ENCODE data around the gene CCDC68. TPM values are rescaled to one million over a fixed set of nuclear protein-coding genes. Genes with fewer than 3 reads are reported as not detected.
"Not testable (repeated sequence)": the region's sequence is repeated elsewhere in the genome, so short reads cannot be mapped to it uniquely, and the experiment has no call there.

The CCDC68 gene
- total RNA-seq, 4 donors from 2014 or later = 1.1 to 1.5 (median 1.3) TPM

DNA sequence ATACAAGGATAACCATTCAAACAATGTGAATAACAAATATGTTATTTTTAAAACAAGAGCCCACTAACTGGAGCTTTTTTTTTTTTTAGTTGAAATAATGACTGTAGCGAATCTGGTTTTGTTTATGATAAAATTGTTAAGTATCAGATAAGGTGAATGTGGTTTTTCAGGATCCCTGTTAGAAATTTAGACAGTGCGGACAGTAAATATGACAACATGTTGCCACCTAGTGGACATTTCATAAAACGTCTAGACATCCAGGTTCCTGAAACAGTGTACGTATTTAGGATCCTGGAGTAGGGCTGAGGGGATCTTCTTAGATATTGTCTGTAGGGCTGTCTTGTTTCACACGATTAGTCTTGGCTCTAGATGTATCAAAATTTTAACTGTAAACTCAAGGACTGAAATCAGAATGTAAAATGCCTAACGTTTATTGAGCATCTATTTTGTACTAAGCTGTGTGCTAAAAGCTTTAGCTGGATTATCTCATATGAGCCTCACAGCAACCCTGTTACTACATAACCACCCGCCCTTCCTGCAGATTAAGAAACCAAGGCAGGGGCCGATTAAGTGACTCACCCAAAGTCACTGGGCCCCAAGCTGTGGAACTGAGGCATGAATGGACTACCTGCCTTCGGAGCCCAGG, 23.9 kb upstream of the CCDC68 start:
- WGBS, 2 donors = 24 to 25% methylated on average over 9 of the region's 9 CpGs
- DNase-seq (ENCODE audit: low spot score in 2 of 2) = no peak
- TF ChIP-seq POLR2A (IDR thresholded peaks at IDR 0.05) = no peak
- TF ChIP-seq, protein P1, sequence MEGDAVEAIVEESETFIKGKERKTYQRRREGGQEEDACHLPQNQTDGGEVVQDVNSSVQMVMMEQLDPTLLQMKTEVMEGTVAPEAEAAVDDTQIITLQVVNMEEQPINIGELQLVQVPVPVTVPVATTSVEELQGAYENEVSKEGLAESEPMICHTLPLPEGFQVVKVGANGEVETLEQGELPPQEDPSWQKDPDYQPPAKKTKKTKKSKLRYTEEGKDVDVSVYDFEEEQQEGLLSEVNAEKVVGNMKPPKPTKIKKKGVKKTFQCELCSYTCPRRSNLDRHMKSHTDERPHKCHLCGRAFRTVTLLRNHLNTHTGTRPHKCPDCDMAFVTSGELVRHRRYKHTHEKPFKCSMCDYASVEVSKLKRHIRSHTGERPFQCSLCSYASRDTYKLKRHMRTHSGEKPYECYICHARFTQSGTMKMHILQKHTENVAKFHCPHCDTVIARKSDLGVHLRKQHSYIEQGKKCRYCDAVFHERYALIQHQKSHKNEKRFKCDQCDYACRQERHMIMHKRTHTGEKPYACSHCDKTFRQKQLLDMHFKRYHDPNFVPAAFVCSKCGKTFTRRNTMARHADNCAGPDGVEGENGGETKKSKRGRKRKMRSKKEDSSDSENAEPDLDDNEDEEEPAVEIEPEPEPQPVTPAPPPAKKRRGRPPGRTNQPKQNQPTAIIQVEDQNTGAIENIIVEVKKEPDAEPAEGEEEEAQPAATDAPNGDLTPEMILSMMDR (IDR thresholded peaks at IDR 0.05) = no peak
- H3K4me3 ChIP-seq (ENCODE audit: low read depth, poor library complexity, severe bottlenecking) = no peak overlapping the region
- intact Hi-C loops (cut with DNase I; ENCODE audit: low total_unique reads) = loop anchor here (10.0 kb wide), 1 partner anchor 298 kb away; no protein-coding TSS in a partner anchor

DNA sequence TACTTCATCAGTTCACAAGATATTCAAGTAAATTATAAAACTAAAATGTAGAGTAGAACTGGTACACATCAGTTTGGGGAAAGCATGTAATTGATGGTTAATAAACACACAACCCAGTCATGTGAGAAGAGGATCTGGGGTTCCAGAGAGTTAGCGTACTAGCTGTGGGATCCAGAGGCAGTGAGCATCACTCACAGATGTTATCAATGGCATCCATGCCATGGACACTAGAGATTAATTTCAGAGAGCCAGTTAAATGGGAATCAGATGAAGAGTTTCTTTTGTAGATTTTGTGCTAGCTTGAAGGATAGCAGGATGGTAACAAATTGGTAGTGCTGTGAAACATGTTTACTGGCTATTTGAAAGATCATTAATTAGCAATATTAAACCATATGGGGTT, 21.8 kb upstream of the CCDC68 start:
- TF ChIP-seq, protein P1 (IDR thresholded peaks at IDR 0.05) = no peak
- no peak for TF ChIP-seq POLR2A (IDR thresholded peaks at IDR 0.05)
- DNase-seq (ENCODE audit: low spot score in 2 of 2) = no peak
- 61 to 93% methylated on average over 1 of the region's 1 CpG for WGBS, 2 donors
- H3K4me3 ChIP-seq (ENCODE audit: low read depth, poor library complexity, severe bottlenecking) = no peak overlapping the region
- intact Hi-C loops (cut with DNase I; ENCODE audit: low total_unique reads) = loop anchor here (10.0 kb wide), 1 partner anchor 296 kb away; no protein-coding TSS in a partner anchor

DNA sequence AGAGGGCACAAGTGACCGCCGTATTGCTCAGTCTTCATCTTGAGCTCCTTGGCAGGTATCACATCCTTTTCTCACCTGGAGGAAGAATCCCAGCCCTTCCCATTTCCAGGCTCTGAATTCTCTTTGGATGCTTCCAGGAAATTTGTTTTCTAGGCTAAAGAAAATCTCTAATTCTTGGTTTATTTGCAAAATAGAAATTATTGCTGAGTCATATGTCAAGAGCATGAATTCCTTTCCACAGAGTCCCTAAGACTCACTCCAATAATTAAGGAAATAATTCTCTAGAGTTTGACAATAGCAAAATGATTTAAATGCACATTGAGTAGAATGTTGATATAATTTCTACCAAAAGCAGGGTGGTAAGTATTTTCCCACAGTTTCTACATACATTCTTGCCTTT, 16.3 kb upstream of the CCDC68 start:
- H3K4me3 ChIP-seq (ENCODE audit: low read depth, poor library complexity, severe bottlenecking) = no peak overlapping the region
- no peak for DNase-seq (ENCODE audit: low spot score in 2 of 2)
- intact Hi-C loops (cut with DNase I; ENCODE audit: low total_unique reads) = no loop called here
- TF ChIP-seq POLR2A (IDR thresholded peaks at IDR 0.05) = no peak
- TF ChIP-seq, protein P1 (IDR thresholded peaks at IDR 0.05) = no peak
- whole genome bisulfite sequencing, 2 donors = 98 to 100% methylated on average over 2 of the region's 2 CpGs

DNA sequence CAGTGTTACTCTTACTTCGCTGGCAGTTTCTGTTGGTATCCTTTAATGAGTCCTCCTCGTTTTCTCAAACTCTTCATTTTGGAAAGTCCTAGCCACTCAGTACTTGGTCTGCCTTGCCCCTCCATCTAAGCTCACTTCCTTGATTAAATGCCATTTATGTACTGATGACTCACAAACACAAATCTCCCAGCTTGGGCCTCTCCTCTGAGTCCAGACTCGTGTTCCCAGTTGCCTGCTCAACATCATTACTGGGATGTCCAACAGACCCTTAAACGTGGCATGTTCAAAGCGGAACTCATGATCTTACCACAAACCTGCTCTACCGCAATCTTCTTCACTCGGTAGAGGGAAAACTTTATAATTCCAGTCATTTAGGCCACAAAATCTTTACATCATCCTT, 13.8 kb upstream of the CCDC68 start:
- 85 to 88% methylated on average over 7 of the region's 7 CpGs for WGBS, 2 donors
- intact Hi-C loops (cut with DNase I; ENCODE audit: low total_unique reads) = no loop called here
- TF ChIP-seq, protein P1 (IDR thresholded peaks at IDR 0.05) = no peak
- no peak for TF ChIP-seq POLR2A (IDR thresholded peaks at IDR 0.05)
- no peak overlapping the region for H3K4me3 ChIP-seq (ENCODE audit: low read depth, poor library complexity, severe bottlenecking)
- DNase-seq (ENCODE audit: low spot score in 2 of 2) = no peak

DNA sequence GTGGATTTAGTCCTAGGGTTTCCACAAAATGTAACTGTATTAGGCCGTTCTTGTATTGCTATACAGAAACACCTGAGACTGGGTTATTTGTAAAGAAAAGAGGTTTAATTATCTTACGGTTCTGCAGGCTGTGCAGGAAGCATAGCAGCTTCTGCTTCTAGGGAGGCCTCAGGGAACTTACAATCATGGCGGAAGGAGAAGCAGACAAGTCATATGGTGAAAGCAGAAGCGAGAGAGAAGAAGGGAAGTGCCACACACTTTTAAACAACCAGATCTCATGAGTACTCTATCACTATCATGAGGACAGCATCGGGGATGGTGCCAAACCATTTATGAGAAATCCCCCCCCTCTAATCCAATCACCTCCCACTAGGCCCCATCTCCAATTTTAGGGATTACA, 9.5 kb upstream of the CCDC68 start:
- no peak overlapping the region for H3K4me3 ChIP-seq (ENCODE audit: low read depth, poor library complexity, severe bottlenecking)
- TF ChIP-seq, protein P1 (IDR thresholded peaks at IDR 0.05) = no peak
- TF ChIP-seq POLR2A (IDR thresholded peaks at IDR 0.05) = no peak
- intact Hi-C loops (cut with DNase I; ENCODE audit: low total_unique reads) = no loop called here
- 89 to 92% methylated on average over 5 of the region's 5 CpGs for WGBS, 2 donors
- no peak for DNase-seq (ENCODE audit: low spot score in 2 of 2)

DNA sequence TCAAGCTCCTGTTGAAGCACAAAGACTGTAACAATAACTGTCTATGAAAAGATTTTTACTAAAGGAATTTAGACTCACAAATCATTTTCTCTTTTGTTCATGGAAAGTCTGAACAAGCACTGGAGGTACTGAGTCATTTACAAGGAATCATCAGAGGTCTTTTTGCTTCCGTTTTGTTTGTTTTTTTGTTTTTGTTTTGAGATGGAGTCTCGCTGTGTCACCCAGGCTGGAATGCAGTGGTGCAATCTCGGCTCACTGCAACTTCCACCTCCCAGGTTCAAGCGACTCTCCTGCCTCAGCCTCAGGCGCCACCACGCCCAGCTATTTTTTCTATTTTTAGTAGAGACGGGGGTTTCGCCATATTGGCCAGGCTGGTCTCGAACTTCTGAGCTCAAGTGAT, 9.0 kb upstream of the CCDC68 start:
- intact Hi-C loops (cut with DNase I; ENCODE audit: low total_unique reads); H3K4me3 ChIP-seq (ENCODE audit: low read depth, poor library complexity, severe bottlenecking); DNase-seq (ENCODE audit: low spot score in 2 of 2): not testable (repeated sequence)
- 89 to 90% methylated on average over 9 of the region's 9 CpGs for WGBS, 2 donors

Measured in lower leg skin (tissue), 4 donors.